HG03175 (cell line): ENCODE data around the gene NOSTRIN.
A peak's percentile ranks its signal among the peaks of the same experiment; 100 is the strongest.
"Not testable (repeated sequence)": the region's sequence is repeated elsewhere in the genome, so short reads cannot be mapped to it uniquely, and the experiment has no call there.

Source experiments
- ATAC-seq: cut with Tn5 transposase; IDR thresholded peaks from one replicate; pipeline ENCODE4 v1.9.1; 2021; ENCODE audit warnings: mild to moderate bottlenecking, moderate library complexity; ENCODE audit not compliant: unreplicated experiment

NOSTRIN gene, protein sequence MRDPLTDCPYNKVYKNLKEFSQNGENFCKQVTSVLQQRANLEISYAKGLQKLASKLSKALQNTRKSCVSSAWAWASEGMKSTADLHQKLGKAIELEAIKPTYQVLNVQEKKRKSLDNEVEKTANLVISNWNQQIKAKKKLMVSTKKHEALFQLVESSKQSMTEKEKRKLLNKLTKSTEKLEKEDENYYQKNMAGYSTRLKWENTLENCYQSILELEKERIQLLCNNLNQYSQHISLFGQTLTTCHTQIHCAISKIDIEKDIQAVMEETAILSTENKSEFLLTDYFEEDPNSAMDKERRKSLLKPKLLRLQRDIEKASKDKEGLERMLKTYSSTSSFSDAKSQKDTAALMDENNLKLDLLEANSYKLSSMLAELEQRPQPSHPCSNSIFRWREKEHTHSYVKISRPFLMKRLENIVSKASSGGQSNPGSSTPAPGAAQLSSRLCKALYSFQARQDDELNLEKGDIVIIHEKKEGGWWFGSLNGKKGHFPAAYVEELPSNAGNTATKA

DNA sequence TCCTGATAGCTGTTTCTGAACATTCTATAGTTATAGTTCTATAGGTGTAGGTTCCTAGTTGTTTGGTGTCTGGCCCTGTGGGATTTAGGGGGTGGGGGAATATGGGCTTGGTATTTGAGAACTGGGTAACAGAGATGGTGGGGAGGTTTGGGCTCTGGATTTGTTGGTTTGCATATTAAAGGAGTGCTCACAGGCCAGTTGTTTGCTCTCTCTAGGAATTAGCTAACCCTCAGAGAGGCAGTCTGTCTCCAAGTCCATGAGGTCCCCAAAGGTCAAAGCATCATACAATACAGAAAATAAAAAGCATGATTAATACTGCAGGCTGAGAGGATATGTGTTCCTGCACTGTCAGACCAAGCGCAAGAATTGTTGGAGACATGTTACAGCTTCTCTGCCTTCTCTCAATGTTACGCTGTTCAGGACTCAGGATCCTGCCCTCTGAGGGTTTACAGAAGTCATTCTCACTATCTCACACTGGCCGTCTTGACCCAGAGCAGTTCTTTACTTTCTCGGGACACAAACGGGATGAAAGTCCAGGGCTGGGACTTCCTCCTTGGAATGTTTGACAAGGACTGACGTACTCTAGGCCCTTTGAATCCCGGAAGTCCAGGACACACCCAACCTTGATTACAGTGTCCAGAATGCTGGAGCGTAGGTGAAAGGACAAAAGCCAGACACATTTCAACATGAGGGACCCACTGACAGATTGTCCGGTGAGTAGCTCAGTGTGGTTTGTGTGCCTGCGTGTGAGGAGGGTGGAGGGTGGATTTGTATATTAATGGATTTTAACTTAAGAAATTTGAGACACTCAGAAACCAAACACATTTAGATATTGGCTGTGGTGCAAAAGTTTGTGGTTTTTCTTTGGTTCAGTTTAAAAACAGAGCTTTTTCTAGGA is at the start of gene NOSTRIN:
TSS of gene NOSTRIN (plus strand) at position 677 of the 898 bp plus-strand sequence. CDS start at position 687, 10 bp downstream.
- ATAC-seq: no peak

DNA sequence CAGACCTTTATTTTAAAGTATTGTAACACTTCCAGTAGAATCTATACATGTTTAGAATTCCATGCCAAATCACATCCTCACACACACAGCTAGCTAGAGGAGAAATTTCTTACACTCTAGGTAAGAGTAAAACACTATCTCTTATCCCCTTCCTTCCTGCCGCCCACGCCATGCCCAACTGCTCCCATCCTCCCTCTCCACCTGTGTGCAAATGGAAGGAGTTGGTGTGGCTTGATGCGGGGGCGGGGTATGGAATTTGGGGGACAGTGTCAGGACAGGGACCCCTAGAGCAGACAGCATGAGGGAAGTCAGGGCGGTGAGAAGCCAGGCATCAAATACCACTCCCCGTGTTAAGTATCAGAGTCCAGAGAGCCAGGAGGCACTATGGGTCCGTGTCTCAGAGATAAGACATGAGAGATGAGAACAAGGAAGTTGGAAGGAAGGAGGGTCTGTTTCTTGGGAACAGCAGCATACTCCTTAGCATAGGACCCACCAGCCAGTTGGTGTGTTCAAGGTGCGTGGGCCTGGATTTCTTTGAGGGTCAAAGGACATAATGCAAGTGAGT is 48.6 kb upstream of the NOSTRIN start:
- ATAC-seq: no peak

DNA sequence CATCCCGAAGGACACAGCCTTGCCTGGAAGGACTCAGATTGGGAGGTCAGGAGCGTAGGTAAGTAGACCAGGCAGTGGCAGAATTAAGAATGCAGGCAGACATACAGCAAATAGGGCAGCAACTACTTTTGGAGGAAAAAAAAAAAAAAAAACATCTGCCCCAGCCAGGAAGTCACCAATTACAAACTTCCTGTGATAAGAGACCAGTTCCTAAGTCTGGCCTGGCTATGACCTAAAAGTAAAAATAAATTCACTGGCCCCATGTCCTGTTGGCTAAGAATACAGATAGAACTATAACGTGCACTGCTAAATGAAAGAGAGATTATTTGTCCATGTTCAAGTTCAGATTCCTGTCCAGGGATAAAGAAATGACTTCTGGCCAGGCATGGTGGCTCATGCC is 45.2 kb upstream of the NOSTRIN start:
- ATAC-seq: no peak

- peak; percentile 81 for ATAC-seq
Measured at GRCh38 chr2:168758970-168759820, 43.2 kb upstream of the NOSTRIN start.

DNA sequence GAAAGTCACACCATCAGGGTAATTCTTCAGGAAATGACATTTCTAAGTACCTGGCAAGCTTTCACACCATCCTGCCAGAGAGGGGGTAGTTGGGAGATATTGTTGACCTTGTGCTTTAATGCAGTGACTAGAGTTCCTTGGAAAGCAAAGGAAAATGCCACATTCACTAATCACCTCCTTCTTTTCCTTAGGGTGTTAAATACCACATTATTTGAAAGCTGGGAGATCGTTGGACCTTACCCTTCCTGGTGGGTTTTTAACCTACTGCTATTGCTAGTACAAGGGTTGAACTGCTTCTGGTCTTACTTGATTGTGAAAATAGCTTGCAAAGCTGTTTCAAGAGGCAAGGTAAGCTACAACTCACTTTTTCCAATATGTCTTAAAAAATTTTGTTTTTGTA is 37.0 kb upstream of the NOSTRIN start:
- no peak for ATAC-seq

DNA sequence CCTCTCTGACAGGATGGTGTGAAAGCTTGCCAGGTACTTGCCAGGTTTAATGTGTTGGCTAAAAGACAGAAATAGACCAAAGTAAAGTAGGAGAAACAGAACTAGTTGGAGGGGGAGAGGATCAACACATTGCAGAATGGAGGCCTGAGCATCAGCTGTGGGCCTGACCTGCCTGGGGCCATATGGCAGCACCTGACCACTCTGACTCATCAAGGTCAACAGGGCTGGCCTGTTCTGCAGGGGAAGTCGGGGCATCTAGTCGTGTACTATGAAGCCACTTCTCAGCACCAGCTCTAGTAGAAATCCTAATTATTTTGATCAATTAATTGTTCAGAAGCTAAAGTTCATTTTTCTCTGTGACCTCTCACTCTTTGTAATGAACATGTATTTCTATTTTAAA is 35.8 kb upstream of the NOSTRIN start:
- no peak for ATAC-seq

GRCh38 chr2:168767258-168767657 is 35.2 kb upstream of the NOSTRIN start:
- ATAC-seq: no peak

DNA sequence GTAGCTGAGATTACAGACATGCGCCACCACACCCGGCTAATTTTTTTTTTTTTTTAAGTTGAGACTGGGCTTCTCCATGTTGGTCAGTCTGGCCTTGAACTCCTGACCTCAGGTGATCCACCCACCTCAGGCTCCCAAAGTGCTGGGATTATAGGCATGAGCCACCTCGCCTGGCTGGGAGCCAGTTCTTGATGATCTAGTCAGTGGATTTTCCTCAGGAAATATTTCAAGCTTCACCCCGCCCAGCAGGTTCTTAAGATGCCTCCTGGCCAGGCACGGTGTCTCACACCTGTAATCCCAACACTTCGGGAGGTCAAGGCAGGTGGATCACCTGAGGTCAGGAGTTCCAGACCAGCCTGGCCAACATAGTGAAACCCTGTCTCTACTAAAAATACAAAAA is 34.1 kb upstream of the NOSTRIN start:
- not testable (repeated sequence) for ATAC-seq

- no peak for ATAC-seq
Measured at GRCh38 chr2:168770796-168771195, 31.6 kb upstream of the NOSTRIN start.

DNA sequence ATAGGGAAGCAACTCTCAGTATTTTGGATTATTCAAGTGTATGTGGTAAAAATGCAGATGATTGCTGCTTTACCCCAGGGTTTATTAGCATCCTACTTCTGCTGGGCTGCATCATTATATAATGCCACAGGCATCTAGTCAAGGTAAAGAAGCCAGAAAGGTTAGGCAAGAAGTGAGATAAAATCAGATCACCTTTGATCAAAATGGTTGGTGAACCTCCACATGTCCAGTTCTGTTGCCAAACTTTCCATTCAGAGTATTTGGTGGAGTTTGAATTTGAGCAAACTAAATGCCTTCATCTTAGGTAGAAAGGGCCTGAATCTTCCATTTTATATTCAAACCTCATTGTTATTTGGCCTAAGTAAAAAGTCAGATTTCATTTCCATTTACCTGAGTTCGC is 29.7 kb upstream of the NOSTRIN start:
- no peak for ATAC-seq

DNA sequence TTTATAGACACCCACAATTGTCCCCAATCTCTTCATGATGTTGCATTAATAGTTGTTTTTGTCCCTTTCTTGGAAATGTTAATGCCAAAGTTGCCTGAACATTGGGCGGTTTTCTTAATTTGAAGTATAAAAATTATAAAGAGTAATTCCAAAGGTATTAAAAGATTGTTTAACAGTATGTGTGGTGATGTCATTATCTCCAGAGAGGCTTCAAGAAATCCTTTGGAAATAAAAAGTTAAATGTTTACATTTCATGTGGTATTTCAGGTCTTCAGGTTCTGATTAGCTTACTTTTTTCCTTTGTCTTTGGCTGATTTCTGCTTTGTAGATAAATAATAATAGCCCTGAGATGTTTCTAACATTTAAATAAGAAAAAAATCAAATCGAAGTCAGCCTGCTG is 29.3 kb upstream of the NOSTRIN start:
- no peak for ATAC-seq

DNA sequence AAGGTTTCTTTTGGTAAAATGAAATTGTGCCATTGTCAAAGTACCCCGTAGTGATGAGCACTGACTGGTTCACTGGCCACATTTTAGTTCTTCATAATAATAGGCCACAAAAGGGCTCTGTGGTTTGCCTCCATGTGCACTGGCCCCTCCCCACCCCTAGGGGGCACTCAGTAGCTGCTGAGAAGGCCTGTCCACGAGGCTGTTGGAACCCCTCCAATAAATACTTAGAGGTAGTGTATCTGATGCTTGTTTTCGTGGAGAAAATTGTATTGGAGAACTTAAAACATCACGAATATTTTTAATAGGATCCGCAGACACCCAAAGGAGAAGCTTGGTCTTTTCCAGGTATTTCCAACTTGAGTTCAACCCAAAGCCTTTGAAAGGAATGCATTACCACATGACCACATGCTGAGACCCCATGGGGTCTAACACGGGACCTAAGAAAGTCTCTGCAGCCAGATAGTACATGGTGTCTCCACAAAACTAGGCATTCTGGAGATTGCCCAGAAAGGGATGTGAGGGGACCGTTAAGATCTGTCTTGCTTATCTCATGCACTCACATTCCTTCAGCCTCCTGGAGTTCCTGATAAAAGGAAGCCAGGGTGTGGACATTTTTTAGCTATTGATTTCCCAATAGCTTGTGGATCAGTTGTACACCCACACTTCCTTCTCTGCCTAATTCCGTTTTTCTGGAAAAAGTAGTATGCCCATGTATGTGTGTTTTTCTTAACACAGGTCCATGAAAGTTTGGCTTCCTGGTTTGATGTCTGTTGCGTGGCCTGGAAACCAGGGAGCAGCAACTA is 28.5 kb upstream of the NOSTRIN start:
- ATAC-seq: no peak

DNA sequence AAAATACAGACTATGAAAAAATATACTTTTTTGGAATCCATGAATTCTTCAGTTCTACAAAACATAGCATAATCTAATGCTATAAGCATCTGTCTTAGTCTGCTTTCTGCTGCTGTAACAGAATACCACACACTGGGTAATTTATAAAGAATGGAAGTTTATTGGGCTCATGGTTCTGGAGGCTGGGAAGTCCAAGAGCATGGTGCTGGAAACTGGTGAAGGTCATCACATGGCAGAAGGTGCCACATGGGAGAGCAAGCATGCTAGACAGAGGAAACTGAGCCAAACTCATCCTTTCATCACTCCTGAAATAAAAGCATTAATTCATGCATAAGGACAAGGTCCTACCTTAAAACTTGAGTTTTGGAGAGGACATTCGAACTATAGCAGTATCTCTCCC is 26.6 kb upstream of the NOSTRIN start:
- no peak for ATAC-seq

DNA sequence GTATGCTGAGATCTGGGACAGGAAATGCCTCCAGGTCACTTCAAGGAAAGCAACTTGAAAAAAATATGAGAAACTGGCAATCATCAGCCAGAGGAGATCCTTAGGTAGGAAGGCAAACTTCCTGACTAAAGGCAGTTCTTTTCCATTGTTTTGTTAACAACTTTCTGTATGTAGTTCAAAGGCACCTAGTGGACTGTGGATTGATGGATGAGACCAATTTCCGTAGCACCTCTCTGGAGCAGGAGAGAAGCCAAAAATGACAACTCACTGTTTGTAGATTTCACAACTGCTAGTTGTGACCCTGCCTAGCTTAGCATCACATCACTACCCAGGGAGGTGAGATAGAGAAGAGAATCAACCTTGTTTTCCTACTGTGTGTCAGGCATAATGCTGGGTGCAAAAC is 21.8 kb upstream of the NOSTRIN start:
- no peak for ATAC-seq

GRCh38 chr2:168781191-168781817 is 21.1 kb upstream of the NOSTRIN start:
- no peak for ATAC-seq

GRCh38 chr2:168782271-168782670 is 20.2 kb upstream of the NOSTRIN start:
- no peak for ATAC-seq

DNA sequence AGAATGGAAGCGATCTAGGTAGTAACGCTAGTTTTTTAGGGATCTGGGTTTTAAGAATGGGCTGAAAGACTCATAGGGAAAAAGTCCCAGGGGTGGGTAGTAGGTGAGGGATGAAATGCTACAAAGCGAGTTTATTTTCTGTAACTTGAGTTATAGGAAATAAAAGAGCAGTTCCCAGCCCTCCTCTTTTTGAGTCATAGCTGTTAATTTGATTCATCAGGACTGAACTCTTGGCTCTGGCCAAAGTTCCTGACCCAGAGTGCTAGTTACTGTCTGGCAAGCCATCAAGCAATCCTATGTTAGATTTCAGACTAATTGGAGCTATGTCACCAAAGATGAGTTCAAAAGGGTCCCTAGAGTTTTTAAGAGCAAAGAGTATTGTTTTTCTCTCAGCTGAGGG is 17.4 kb upstream of the NOSTRIN start:
- ATAC-seq: no peak

DNA sequence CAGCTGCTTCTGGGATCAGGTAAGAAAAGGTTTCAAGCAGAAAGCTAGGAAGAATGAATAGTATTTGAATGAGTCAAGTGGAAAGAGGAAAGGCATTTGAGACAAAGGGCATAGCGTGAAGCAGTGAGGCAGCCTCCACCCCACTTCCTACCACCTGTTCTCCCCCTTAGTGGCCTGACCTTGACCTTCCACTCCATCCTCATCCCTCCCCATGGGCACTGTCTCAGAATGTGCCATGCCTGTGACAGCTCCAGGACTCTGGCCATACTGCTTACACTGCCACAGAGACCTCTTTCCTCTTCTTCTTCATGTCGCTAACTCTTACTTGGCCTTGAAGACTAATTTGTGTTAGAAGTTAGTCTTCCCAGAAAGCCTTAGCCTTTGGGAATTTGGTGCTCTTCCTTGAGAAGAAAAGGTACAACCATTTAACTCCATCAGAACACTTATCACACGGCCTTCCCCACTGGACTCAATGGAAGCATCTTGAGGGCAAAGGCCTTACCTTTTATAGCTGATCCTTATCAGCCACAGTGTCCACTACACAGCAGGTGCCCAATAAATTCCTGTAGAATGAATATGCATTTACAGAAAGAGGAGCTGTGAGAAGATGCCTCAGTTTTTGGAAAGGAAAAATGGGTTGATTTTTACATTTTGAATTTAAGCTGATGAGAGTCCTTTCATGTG is 15.2 kb upstream of the NOSTRIN start:
- no peak for ATAC-seq
